ENCODE measurements around the gene TMEM115.

- TF ChIP-seq CTCF (conservative IDR thresholded peaks at IDR 0.05; ENCODE audit: low read depth, low read length) (no peak), EZH2 (IDR thresholded peaks at IDR 0.05; ENCODE audit: low read length, unreplicated experiment) (no peak)
Observed at GRCh38 chr3:50389414-50389767, 30.1 kb upstream of the TMEM115 start.

Data from PC-3 (cell line).